ENCODE measurements around the gene OLR1.

Gene OLR1

DNA sequence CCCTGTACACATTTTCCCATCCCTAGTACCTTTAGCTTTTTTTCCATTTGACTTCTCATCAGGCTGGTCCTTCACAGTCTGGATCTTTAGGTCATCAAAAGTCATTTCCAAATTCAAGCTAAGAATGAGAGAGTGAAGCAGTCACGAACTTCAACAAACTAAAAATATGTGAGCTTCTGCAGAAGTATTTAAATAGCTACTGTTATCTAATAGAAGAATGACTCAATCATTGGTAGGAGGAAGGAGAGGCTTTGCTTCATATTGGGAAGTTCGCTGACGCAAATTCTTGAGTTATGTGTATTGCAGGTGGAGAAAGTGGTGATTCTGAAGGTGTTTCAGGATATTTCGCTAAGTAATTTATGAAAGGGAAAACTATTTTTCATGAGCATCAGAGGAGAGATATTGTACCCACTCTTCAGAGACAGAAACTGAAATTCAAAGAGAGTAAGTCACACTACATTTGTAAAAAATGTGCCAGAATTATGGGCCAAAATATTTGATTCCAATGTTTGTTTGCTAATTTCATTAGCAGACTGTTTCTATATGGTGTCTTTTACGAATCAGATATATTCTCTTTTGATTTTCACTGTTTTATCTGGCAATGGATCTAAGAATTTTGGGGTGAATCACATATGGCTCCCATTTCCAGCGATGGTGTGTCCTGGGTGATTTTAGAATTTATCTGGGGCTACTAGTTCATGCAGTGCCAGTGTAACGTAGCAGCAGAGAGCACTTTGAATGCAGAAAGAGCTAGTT lies at the start of gene OLR1:
Gene OLR1, minus strand, starts transcription at position 160 of the 756 bp plus-strand sequence. Its CDS starts 55 bp downstream, at position 105.
- TF ChIP-seq GATA3 (IDR thresholded peaks at IDR 0.05; ENCODE audit: low read depth, low read length), result no peak

DNA sequence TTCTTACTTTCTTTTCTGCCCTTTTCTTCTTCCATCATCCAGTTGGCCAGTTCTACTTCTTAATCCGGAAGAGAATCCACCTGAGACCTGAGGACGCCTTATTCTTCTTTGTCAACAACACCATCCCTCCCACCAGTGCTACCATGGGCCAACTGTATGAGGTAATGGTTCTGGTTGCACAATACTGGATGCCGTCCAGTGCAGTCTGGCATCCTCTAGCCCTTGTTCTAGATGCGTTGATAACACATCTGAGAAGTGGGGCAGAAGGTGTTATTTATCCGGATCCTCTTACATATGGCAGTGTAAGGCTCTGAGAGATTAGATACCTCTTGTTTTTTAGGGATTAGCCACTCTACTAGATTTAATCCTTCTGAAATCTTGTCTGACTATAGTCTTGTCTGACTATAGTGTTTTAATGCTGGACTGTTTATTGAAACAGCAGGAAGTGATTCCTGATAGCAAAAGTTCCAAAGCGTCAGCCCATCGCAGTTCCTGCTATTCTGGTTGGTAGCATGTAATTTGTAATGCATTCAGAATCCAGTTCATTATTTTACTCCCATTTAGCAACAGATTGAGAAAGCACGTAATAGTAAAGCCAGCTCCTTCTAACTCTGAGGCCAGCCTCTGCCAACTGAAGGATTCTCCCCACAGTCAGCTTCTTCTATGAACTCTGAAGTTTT lies 48.6 kb upstream of the OLR1 start:
- TF ChIP-seq GATA3 (IDR thresholded peaks at IDR 0.05; ENCODE audit: low read depth, low read length), result no peak
- TF ChIP-seq GATA2 (IDR thresholded peaks at IDR 0.05; ENCODE audit: low read depth, low read length), result no peak

DNA sequence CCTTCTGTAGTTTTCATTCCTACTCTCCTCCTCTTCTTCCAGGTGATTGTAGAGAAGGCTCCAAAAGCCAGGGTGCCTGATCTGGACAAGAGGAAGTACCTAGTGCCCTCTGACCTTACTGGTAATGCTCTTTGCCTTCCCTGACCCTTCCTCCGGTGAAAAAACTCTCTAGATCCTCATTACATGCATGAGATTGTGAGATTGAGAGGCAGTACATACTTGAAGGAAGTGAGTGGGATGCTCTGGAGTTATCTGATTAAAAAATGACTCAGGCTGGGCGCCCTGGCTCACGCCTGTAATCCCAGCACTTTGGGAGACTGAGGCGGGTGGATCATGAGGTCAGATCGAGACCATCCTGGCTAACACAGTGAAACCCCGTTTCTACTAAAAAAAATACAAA lies 46.1 kb upstream of the OLR1 start:
- TF ChIP-seq GATA3 (IDR thresholded peaks at IDR 0.05; ENCODE audit: low read depth, low read length) (no peak), GATA2 (IDR thresholded peaks at IDR 0.05; ENCODE audit: low read depth, low read length) (no peak)

DNA sequence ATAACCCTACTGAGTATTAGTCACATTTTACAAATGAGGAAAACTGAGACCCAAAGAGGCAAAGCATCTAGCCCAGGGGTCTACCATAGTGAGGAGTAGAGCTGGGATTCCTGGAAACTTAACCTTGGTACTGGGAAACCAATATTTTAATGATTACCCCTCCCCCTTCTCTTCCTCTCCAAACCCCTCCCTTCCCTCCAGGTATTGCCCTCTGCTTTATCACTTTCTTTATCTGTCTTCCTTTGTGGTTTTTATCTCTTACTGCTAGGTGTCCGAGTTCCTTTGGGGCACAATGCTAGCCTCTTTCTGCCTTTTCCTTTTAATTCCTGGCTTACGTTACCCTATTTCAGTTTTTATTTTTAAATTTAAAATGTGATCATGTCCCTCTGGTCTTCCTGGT lies 43.5 kb upstream of the OLR1 start:
- TF ChIP-seq GATA2 (IDR thresholded peaks at IDR 0.05; ENCODE audit: low read depth, low read length) (no peak), GATA3 (IDR thresholded peaks at IDR 0.05; ENCODE audit: low read depth, low read length) (no peak)

DNA sequence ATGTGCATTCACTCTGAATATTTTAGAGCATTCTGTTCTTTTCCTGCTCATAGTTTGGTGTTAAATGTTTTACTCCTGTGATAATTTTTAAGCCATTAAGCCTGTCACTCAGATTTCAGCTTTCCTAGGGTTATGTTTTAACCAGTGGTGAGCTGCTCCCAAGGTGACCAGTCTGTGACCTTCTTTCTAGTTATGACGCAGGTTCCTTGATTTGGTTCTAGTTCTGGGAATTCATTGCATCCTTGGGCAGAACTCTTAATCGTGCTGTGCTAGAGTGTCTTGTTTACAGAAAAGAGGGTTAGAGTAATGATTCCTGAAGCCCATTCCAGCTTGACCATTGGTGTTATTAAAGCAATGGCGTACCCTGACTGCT lies 42.9 kb upstream of the OLR1 start:
- TF ChIP-seq GATA2 (IDR thresholded peaks at IDR 0.05; ENCODE audit: low read depth, low read length) (no peak), GATA3 (IDR thresholded peaks at IDR 0.05; ENCODE audit: low read depth, low read length) (no peak)

DNA sequence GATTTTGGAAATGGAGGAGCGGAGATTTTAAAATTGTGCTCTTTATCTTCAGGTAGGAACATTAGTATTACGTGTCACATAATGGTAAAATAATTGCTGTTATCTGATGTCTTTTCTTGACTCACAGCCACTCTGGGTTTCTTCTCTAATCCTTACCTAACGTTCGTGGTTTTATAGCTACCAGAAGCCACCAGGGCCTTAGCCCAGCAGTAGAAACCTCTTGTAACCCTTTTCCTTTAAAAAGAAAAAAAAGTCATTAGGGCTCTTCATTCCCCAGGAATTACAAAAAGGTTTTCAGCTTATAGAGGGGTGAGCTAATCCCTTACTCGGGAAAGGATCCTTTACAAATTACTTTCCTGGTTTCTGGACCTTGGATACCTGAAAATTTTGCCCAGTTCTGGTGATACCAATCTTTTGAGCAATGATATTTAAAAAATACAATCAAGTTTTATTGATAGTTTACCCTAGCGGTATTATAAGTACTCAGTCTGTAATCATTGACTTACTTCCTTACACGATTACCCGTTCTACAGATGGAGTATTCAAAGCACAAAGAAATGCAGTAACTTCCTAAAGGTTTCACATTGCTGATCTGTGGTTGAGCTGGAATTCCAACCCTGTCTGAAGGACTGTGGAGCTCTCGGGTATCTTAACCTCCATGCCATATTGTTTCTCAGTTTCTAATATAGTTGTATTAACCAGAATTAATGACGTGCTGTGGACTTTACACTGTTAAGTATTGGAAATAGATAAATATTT lies 42.4 kb upstream of the OLR1 start:
- no peak for TF ChIP-seq GATA3 (IDR thresholded peaks at IDR 0.05; ENCODE audit: low read depth, low read length)
- TF ChIP-seq GATA2 (IDR thresholded peaks at IDR 0.05; ENCODE audit: low read depth, low read length), result no peak

DNA sequence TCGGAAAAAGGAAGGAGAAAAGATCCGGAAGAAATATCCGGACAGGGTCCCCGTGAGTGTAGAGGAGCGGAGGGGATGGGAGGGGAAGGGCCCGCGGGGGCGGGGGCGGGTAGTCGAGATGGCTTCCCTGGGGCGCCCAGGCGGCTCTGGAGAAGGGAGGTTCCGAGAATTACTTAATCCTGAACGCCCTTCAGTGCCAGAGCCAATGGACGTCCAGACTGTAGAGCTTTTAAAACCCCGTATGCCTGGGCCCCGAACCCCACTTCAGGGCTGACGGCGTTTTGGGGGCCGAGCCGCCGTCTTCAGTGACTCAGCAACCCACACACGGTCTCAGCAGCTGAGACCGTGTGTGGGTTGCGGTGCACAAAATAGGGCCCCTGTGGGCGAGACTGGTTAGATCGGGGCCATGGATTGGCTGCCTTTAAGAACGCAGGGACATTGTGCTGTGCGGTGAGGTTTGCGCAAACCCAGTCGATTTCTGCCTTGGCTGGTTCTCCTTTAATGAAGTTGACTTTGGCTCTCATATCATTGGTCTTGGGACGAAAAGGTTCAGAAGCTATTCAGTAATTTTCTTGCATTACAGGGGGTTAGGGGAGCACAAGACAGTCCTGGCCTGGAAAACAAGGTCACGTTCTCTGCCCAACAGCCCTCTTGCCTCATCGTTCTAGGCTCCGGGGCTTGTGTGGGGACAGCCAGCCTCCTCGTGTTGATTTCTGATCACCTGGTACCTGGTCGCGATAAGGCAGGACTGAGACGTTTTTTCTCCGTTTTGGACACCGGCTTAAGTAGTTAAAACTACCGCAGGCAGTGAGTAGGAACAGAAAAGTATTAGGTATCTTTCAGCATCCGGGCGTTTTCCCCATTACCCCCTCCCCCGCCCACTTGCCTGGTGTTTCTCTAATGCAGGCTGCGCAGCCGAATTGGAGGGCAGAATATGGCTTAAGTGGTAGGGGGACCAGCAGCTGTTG lies 41.5 kb upstream of the OLR1 start:
- TF ChIP-seq GATA2 (IDR thresholded peaks at IDR 0.05; ENCODE audit: low read depth, low read length) (no peak), GATA3 (IDR thresholded peaks at IDR 0.05; ENCODE audit: low read depth, low read length) (no peak)

DNA sequence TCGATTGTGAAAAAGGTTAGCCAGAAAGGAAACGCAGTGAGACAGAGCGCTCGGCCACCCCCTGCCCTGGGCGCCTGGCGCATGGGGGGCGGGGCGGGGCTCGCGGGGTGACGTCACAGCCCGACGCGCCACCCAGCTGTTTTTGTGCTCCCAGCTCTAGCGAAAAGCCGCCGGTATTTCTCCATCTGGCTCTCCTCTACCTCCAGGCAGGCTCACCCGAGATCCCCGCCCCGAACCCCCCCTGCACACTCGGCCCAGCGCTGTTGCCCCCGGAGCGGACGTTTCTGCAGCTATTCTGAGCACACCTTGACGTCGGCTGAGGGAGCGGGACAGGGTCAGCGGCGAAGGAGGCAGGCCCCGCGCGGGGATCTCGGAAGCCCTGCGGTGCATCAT lies 40.8 kb upstream of the OLR1 start, which contains the start of gene GABARAPL1:
Gene GABARAPL1, plus strand, starts transcription at position 139 of the 393 bp plus-strand sequence. Its CDS starts 253 bp downstream, at position 392.
- TF ChIP-seq GATA2 (IDR thresholded peaks at IDR 0.05; ENCODE audit: low read depth, low read length) (no peak), GATA3 (IDR thresholded peaks at IDR 0.05; ENCODE audit: low read depth, low read length) (no peak)

DNA sequence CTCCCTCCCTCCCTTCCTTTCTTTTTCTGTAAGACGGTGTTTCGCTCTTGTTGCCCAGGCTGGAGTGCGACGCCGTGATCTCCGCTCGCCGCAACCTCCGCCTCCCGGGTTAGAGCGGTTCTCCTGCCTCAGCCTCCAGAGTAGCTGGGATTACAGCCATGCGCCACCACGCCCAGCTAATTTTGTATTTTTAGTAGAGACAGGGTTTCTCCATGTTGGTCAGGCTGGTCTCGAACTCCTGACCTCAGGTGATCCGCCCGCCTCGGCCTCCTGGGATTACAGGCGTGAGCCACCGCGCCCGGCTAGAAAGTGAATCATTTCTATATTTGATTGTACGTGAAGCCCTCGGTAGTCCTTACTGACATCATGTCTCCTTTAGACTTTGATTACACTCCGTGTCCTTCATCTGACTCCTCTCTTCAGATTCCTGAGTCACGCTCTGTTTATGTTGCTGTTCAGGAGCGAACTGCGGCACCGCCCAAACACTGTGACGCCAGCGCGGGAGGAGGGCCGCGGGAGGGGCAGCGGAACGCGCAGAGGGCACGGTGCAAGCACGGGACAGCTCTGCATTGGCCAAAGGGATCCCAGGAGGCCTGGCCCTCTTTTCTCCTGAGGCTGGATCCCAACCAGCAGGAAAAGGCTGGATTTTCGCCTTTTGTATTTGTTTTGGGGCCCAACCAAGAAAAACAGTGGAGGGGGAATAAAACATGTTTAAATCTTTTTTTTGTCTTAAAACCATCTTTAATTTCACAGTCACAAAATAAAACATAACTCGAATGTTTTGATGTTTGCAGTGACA lies 40.2 kb upstream of the OLR1 start:
- no peak for TF ChIP-seq GATA2 (IDR thresholded peaks at IDR 0.05; ENCODE audit: low read depth, low read length)
- no peak for TF ChIP-seq GATA3 (IDR thresholded peaks at IDR 0.05; ENCODE audit: low read depth, low read length)

DNA sequence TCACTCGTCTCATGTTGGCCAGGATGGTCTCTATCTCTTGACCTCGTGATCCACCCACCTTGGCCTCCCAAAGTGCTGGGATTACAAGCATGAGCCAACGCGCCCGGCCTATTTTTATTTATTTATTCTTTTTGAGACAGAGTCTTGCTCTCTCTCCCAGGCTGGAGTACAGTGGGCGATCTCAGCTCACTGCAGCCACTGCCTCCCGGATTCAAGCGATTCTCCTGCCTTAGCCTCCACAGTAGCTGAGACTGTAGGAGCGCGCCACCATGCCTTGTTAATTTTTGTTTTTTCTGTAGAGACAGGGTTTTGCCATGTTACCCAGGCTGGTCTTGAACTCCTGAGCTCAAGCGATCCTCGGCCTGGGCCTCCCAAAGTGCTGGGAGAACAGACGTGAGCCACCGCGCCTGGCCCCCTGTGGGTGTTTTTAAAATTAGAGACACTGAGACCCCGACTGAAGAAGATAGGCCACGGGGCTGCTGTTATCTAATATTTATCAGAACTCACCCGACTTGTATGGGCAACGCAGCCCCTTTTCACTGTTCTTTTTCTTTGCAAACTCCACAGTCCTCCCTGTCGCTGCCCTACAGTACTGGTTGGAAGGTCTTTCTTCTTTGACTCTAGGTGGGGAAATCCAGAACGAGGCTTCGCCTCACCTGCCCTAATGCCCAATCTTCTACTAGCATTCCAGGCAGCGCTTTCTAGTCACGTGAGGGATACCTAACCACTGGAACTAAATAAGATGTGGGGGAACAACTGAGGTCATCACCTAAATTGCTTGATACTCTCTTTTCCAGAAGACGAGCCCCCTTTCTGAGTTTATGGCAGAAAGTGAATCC lies 39.4 kb upstream of the OLR1 start:
- TF ChIP-seq GATA3 (IDR thresholded peaks at IDR 0.05; ENCODE audit: low read depth, low read length) (no peak), GATA2 (IDR thresholded peaks at IDR 0.05; ENCODE audit: low read depth, low read length) (no peak)

DNA sequence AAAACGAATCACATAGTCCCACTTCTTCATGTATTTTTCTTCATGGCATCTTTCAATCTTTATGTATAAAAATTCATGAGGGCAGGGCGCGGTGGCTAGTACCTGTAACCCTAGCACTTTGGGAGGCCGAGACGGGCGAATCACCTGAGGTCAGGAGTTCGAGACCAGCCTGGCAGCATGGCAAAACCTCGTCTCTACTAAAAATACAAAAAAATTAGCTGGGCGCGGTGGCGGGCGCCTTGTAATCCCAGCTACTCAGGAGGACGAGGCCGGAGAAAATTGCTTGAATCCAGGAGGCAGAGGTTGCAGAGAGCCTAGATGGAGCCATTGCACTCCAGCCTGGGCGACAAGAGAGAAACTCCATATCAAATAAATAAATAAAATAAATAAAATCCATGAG lies 38.3 kb upstream of the OLR1 start:
- no peak for TF ChIP-seq GATA3 (IDR thresholded peaks at IDR 0.05; ENCODE audit: low read depth, low read length)
- no peak for TF ChIP-seq GATA2 (IDR thresholded peaks at IDR 0.05; ENCODE audit: low read depth, low read length)

DNA sequence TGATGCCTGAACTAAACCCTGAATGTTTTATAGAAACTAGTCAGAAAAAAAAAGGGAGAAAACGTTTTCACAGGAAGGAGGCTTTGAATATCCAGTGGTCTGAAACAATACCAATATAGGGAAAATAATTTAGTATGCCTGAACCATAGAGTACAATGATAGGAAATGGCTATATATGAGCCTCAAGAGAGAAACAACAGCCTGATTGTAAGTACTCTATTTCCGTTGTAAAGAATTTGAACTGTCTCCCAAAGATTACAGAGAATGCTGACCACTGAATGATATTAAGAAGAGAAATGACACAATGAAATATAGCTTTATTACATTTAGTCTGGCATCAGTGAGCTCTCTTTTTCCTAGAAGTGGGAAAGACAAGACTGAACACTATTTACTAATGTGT lies 35.2 kb upstream of the OLR1 start:
- TF ChIP-seq GATA3 (IDR thresholded peaks at IDR 0.05; ENCODE audit: low read depth, low read length) (no peak), GATA2 (IDR thresholded peaks at IDR 0.05; ENCODE audit: low read depth, low read length) (no peak)
